ENCODE results near the gene CXCL14.

The CXCL14 gene

DNA sequence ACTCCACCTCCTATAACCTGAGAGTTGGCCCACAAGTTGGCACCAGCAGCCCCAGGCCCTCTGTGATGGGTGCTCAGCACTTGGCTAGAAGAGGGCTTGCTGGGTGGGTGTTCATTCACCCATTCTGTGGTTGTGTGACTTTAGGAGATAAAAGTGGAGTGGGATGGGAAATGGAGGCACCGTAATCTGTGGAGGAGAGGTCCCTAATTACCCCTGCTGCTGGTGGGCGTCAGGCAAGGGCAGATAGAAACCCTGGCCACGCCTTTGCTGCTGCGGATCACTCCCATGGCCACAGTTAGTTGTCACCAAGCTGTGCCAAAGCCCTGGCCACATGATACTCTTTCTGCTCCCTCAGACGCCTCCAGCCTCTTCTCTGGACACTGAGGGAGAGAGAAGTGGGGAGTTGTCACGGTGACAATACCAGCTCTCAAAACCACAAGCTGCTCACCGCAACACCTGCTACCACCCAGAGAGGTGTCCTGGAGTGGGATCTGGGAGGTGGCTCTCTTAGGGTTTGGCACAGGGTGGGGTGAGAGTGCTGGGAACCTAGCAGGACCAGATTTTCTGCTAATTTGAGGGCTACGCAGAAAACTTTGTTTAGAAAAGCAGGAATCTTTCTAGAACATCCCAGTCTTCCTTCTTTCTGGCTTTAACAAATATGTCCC is 31.1 kb downstream of the CXCL14 start:
- no peak for DNase-seq (ENCODE audit: low read depth)
- TF ChIP-seq, protein P1, sequence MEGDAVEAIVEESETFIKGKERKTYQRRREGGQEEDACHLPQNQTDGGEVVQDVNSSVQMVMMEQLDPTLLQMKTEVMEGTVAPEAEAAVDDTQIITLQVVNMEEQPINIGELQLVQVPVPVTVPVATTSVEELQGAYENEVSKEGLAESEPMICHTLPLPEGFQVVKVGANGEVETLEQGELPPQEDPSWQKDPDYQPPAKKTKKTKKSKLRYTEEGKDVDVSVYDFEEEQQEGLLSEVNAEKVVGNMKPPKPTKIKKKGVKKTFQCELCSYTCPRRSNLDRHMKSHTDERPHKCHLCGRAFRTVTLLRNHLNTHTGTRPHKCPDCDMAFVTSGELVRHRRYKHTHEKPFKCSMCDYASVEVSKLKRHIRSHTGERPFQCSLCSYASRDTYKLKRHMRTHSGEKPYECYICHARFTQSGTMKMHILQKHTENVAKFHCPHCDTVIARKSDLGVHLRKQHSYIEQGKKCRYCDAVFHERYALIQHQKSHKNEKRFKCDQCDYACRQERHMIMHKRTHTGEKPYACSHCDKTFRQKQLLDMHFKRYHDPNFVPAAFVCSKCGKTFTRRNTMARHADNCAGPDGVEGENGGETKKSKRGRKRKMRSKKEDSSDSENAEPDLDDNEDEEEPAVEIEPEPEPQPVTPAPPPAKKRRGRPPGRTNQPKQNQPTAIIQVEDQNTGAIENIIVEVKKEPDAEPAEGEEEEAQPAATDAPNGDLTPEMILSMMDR (conservative IDR thresholded peaks at IDR 0.05; ENCODE audit: low read depth, low read length) = no peak
- H3K4me3 ChIP-seq (ENCODE audit: low read depth, low read length) = no peak overlapping the region

DNA sequence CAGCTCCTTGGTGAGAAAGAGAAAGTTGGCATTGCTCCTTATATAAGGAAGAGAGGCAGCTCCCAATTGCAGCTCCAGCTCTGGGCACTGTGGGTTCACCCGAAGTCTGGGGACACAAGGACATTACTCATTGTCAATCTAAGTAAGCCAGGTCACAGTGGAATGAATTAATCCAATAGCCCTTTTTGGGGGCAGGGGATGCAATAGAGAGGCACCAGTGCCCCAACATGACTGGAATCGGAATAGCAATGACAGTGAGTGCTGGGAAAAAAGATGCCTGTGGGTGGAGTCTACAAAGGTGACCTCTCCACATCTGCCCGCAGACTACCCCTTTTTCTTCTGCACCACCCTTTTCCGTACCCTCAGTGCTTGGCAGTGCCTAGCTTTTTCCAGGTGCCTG is 31.9 kb downstream of the CXCL14 start:
- no peak overlapping the region for H3K4me3 ChIP-seq (ENCODE audit: low read depth, low read length)
- DNase-seq (ENCODE audit: low read depth) = no peak
- TF ChIP-seq, protein P1 (conservative IDR thresholded peaks at IDR 0.05; ENCODE audit: low read depth, low read length) = no peak

DNA sequence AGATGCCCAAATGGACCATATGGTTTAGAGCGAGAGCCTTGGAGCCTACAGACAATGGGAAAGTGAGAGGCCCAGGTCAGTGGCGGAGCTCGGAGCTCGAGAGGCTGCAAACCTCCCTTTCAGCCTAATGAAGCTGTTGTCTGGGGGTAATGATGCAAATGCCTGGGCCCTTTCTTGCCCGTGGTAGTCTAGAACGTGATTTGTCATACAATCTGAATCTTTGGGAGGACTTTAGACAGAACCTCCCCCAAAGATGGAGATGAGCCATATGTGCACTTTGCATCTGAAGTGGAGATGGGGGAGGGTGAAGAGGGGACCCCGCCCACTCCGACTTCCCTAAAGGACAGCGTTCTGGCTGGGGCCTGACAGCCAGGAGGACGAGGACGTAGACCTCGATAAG is 32.7 kb downstream of the CXCL14 start:
- no peak for DNase-seq (ENCODE audit: low read depth)
- TF ChIP-seq, protein P1 (conservative IDR thresholded peaks at IDR 0.05; ENCODE audit: low read depth, low read length) = no peak
- H3K4me3 ChIP-seq (ENCODE audit: low read depth, low read length) = no peak overlapping the region

DNA sequence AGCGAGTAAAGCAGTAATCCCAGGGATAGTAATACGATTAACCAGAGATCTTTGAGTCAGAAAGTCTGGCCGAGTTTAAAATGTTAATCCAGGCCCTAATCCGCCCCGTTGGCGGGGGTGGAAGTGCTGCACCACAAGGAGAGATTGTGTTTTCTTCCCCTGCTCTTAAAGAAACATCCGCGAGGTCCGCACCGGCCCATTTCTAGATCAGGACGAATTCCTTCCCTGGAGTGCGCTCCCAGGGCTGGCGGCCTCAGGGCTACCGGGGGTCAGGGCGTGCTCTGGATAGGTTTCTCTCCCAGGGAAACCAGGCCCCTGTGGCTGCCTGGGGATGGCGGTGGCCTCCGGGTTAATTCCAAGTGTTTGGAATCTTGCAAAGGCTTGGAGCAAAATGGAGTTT is 33.7 kb downstream of the CXCL14 start:
- H3K4me3 ChIP-seq (ENCODE audit: low read depth, low read length) = no peak overlapping the region
- TF ChIP-seq, protein P1 (conservative IDR thresholded peaks at IDR 0.05; ENCODE audit: low read depth, low read length) = no peak
- no peak for DNase-seq (ENCODE audit: low read depth)

DNA sequence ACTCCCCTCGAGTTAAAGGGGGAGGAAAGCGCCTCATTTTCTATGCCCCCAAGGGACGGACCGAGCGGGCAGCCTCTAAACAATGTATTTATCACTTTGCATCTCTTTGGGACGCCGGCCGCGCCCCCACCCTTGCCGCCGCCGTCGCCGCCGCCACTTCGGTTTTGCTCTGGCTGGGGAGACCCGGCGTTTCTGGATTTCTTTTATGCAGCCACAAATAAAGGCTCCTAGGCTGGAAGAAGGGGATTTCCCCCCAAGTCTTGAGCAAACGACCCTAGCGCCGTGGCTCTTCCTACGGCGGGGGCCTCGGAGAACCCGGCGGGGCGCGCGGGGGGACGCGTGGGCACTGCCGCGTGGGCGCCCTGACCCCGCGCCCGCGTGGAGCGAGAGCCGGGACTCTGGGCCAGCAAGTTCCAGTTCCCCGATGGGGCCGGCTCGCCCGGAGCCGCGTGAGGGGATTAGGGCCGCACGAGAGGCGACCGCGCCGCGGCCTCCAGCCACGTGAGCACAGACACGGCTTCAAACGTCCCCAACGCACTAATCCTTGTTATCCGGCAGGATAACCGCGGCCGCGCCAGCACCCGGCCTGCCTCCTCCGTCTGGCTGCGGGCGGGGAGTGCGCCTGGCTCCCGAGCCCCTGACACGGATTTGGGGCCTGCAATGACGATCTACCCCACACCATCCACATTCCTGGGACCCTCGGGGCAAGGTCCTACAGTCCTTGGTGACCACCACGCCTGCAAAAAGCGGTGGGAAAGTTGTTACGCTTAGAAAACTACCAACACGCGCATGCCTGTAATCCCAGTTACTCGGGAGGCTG is 35.1 kb downstream of the CXCL14 start:
- TF ChIP-seq, protein P1 (conservative IDR thresholded peaks at IDR 0.05; ENCODE audit: low read depth, low read length) = no peak
- H3K4me3 ChIP-seq (ENCODE audit: low read depth, low read length) = no peak overlapping the region
- no peak for DNase-seq (ENCODE audit: low read depth)

DNA sequence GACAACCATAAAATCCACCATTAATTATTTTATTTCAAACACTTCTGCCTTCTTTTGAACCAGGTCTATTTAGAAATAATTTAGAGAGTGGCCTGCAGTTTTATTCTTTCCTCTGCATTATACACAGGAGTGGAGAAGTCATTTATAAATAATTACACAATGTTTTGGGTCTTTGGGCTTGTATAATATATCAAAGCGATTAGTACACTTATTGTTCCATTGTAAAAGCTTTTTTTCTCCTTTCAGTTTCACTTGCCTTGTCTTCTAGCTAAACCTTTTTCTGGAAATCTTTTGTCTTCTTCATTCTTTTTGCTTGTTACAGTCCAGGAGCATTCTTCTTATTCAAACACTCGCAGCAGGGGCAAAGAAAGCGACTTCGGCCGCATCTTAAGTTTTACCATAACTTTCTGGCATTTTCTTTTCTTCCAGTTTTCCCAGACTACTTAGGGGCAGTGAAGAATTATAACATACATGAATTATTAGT is 35.7 kb downstream of the CXCL14 start:
- DNase-seq (ENCODE audit: low read depth) = no peak
- H3K4me3 ChIP-seq (ENCODE audit: low read depth, low read length) = no peak overlapping the region
- TF ChIP-seq, protein P1 (conservative IDR thresholded peaks at IDR 0.05; ENCODE audit: low read depth, low read length) = no peak
